Fibroblast of mammary gland (primary cell): ENCODE data around the gene UNC45A.

ENCODE experiments used
- DNase-seq: peaks from one replicate; pipeline ENCODE4 v3.0.0-alpha.2; 2010; ENCODE audit warnings: low read depth
- H3K4me3 ChIP-seq: 2 replicates; pipeline ENCODE4 v1.5.1; 2011; ENCODE audit warnings: low read depth, mild to moderate bottlenecking, low read length, moderate library complexity; ENCODE audit not compliant: control insufficient read depth
- TF ChIP-seq, protein P1 (sequence below): conservative IDR thresholded peaks from 2 replicates; pipeline ENCODE4 v1.5.1; 2011; ENCODE audit warnings: low read depth, low read length, inconsistent platforms; ENCODE audit not compliant: control insufficient read depth, insufficient read depth

The UNC45A gene

DNA sequence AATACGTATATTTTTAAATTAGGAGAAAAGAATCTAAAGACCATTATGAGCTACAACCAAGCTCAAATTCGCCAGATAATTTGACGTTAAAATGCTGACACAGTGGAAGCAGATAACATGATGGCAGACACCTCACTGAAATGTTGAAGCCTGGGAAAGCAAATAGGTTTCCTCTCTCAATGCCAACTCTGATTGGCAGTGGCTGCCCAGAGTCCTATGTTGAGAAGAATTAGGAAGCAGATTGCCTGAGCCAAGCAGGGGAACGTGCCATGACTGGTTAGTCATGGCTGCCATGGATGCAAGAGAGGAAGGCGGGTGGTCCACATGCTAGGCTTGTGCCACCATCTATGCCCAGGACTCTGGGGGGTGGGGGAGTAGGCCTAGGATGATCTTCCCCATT lies 3.2 kb downstream of the UNC45A start:
- TF ChIP-seq, protein P1, sequence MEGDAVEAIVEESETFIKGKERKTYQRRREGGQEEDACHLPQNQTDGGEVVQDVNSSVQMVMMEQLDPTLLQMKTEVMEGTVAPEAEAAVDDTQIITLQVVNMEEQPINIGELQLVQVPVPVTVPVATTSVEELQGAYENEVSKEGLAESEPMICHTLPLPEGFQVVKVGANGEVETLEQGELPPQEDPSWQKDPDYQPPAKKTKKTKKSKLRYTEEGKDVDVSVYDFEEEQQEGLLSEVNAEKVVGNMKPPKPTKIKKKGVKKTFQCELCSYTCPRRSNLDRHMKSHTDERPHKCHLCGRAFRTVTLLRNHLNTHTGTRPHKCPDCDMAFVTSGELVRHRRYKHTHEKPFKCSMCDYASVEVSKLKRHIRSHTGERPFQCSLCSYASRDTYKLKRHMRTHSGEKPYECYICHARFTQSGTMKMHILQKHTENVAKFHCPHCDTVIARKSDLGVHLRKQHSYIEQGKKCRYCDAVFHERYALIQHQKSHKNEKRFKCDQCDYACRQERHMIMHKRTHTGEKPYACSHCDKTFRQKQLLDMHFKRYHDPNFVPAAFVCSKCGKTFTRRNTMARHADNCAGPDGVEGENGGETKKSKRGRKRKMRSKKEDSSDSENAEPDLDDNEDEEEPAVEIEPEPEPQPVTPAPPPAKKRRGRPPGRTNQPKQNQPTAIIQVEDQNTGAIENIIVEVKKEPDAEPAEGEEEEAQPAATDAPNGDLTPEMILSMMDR: no peak
- H3K4me3 ChIP-seq: no peak overlapping the region

GRCh38 chr15:90939756-90940155 lies 4.7 kb downstream of the UNC45A start:
- TF ChIP-seq, protein P1: no peak
- H3K4me3 ChIP-seq: no peak overlapping the region
- no peak for DNase-seq

More for the DNA sequence above, 3.2 kb downstream of the UNC45A start:
- no peak for DNase-seq

- no peak for DNase-seq
- TF ChIP-seq, protein P1: no peak
- no peak overlapping the region for H3K4me3 ChIP-seq
Observed at GRCh38 chr15:90941038-90941437, 6.0 kb downstream of the UNC45A start.

DNA sequence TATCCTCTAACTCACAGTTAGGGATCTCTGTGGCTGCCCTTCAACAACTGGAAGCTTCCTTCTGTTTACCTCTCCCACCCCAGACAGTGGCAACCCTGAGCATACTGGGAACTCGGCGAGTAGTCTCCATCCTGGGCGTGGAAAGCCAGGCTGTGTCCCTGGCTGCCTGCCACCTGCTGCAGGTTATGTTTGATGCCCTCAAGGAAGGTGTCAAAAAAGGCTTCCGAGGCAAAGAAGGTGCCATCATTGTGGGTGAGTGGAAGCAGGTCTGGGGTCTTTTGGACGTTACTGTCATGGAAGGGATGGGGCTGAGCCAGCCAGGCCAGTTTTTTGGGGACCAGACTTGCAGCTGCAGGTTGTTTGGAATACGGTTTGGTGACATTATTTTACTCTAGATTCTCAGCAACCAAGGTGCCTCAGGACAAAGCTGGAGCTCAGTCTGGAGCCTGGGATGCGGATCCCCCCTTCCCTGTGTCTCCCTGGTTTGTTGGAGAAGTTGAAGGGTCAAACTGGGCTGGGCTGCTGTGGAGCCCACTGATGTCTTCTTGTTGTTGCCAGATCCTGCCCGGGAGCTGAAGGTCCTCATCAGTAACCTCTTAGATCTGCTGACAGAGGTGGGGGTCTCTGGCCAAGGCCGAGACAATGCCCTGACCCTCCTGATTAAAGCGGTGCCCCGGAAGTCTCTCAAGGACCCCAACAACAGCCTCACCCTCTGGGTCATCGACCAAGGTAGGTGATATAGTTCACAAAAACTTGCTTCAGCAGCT lies 7.5 kb downstream of the UNC45A start:
- TF ChIP-seq, protein P1: no peak
- no peak overlapping the region for H3K4me3 ChIP-seq
- DNase-seq: no peak

DNA sequence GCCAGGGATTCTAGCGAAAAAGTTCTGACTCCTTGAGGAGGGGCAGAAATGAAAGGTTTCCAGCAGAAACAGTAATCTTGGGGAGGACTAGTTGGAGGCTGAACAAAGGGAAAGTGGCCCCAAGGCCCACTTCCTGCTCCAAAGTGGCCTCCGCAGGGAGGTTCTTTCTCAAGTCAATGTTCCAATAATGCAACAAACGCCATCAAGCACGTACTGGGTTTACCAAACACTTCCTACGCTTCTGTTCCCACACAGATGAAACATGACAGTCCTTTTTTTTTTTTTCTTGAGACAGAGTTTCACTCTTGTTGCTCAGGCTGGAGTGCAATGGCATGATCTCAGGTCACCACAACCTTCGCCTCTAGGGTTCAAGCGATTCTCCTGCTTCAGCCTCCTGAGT lies 10.0 kb downstream of the UNC45A start:
- no peak for DNase-seq
- TF ChIP-seq, protein P1: no peak
- no peak overlapping the region for H3K4me3 ChIP-seq

- H3K4me3 ChIP-seq: no peak overlapping the region
- DNase-seq: no peak
- TF ChIP-seq, protein P1: no peak
Observed at GRCh38 chr15:90946538-90946937, 11.5 kb downstream of the UNC45A start.

DNA sequence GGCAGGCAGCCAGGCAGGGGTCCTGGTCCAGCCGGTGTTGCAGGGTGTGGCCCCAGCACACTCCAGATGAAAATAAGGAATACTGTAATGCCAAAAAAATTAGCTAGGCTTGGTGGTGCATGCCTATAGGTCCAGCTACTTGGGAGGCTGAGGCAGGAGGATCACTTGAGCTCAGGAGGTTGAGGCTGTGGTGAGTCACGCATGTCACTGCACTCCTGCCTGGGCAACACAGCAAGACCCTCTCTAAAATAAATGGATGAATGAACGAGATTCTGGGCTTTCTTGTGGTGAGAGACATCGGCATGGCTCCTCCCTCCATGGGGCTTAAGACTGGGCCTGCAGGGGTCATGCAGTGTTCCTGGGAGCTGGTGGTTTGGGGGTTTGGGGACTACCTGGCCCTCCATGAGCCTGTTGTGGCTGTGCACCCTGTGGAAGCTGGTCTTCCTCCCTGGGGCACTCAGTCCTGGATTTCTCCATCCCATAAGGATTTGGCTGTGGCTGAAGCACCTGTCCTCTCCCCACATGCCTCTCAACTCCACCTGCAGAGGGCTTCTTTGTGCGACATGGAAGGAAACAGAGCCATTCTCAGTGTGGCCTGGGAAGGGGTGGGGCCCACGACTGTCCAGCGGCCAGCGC lies 12.0 kb downstream of the UNC45A start:
- TF ChIP-seq, protein P1: no peak
- H3K4me3 ChIP-seq: no peak overlapping the region
- DNase-seq: no peak
